Measurements from ENCODE around the gene ABCC2.
"Not testable (repeated sequence)": the region's sequence is repeated elsewhere in the genome, so short reads cannot be mapped to it uniquely, and the experiment has no call there.

ABCC2 gene

DNA sequence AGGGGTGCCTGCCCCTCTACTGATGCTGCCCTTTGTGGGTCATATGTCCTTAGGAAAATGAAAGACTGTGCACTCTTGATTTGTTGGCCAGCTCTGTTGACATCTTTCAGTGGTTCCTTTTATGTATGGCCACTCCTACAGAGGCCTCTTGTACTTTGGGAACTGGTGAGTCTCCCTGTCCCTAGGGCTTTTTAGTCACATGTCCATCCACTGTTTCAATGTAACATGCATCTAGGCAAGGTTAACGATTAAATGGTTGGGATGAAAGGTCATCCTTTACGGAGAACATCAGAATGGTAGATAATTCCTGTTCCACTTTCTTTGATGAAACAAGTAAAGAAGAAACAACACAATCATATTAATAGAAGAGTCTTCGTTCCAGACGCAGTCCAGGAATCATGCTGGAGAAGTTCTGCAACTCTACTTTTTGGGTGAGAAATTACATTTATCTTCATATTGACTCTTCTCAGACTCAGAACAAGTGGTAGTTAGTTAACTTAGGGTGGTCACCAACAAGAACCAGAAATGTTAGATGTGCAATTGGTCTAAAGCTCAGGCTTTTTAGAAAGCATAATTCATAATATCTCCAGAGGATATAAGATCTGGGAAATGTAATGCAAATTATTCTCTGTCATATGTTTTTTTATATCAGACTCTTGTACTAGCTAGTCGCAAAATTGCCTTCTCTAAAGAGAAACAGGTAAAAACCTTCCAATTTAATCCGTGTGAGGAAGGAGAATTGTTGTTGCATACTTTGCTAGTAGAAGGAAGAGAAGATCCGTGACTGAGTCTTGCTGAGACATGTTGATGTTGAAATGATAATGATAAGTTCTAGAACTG is at the start of gene ABCC2:
TSS of gene ABCC2 (plus strand) at position 194 of the 840 bp plus-strand sequence. CDS start at position 399, 205 bp downstream.
- DNase-seq (ENCODE audit: low spot score): no peak

DNA sequence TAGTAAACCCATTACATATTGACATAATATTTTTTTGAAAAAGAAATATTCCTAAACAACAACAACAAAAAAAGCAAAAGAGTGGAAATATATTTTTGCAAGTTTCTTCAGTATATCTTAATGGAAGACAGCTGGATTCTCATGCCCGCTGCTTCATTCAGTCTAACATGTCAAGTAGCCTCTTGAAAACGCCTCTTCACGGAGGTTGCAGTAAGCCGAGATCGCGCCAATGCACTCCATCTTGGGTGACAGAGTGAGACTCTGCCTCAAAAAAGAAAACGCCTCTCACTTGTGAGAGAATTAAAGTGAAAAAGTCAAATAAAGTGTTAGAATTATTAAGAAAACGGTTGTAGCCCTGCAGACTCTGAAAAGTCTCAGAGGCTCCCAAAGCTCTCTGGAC is 49.1 kb upstream of the ABCC2 start:
- DNase-seq (ENCODE audit: low spot score): peak; percentile 15

DNA sequence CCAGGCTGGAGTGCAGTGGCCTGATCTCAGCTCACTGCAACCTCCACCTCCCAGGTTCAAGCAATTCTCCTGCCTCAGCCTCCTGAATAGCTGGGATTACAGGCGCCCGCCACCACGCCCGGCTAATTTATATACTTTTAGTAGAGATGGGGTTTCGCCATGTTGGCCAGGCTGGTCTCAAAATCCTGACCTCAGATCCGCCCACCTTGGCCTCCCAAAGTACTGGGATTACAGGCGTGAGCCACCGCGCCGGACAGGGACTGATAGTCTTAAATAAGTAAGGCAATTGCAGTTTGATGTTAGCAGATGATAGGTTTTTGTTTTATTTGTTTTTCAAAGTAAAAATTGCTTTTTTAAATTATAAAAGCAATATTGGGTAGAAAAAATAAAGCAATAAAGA is 48.3 kb upstream of the ABCC2 start:
- not testable (repeated sequence) for DNase-seq (ENCODE audit: low spot score)

DNA sequence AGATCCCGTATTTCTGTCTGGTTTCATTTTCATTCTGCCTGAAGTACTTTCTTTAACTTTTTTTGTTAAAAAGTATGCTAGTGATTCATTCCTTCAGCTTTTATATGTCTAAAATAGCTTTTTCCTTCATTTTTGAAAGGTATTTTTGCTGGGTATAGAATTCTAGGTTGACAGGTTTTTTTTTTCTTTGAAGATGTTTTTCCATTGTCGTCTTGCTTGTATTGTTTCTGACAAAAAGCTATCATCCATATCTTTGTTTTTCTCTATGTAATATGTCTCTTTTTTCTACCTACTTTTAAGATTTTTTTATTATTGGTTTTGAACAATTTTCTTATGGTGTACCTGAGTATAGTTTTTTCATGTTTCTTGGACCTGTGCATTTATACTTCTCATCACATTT is 42.2 kb upstream of the ABCC2 start:
- DNase-seq (ENCODE audit: low spot score): no peak

DNA sequence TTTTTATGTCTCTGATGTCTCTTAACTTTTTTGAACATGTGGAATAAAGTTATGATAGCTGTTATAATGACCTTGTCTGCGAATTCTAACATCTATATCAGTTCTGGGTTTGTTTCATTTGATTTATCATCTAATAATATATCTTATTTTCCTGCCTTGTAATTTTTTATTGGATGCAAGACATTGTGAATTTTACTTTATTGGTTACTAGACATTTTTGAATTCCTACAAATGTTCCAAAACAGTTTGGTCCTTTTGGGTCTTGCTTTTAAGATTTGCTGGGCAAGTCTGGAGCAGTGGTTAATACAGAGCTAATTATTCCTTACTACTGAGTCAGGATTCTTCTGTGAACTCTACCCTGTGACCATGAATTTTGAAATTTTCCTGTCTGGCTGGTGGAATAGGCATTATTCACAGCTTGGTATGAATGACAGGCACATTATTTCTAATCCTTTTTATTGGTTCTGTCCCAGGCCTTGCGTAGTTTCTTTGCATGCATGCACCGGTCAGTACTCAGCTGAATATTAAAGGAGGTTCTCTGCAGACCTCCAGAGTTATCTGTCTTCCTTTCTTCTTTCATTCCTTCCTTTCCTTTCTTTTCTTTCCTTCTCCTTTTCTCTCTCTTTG is 41.4 kb upstream of the ABCC2 start:
- DNase-seq (ENCODE audit: low spot score): no peak

DNA sequence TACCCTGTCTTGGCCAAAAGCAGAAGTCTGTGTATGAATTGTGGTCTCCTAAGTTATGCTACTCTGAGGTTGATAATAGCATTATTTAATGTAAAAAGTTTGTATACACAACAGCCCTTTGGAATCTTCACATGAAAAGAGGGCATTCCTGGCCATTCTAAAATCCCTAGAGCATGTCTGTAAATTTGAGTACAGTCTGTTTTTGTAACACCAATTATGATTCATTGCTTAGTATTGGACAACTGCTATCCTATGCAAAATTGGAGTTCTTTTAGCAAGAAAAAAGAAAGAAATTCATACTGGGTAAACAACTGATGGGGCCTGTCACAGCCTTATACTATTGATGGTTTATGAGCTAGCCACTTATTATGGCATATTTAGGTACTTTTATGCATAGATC is 40.2 kb upstream of the ABCC2 start:
- no peak for DNase-seq (ENCODE audit: low spot score)

DNA sequence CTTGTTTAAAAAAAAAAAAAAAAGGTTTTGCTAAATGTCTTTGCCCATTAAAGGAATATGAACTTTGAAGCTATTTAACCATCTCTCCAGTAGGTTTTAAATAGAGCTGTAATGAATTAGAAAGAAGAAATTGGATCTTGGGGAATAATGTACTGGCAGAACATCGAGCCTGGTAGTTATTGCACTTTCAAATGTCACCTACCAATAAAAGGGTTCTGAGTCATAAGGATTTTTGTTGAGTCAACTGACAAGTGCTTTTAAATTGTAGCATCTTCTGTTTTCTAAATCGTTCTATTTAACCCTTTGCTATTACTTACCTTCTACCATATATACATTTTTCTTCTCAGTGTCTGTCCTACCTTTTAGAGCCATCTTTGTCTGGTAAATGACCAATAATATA is 39.7 kb upstream of the ABCC2 start:
- DNase-seq (ENCODE audit: low spot score): peak; percentile 23

DNA sequence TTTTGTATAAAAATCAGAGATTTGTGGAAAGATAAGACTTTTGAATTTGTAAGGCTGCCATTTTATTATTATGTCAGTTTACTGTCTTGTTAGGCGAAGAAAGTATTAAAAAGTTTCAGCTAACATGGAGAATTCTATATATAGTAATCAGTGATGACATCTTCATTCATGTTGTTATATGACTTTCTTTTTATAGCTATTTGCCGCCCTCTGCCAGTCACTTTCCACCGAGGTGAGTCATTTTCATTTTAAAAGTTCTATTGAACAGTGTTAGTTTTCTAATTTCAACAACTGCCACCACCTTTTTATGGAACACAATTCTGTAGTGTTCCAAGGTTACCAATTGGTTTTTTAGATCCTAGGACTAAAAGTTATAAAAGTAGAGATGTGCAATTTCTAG is 38.6 kb upstream of the ABCC2 start:
- DNase-seq (ENCODE audit: low spot score): no peak

DNA sequence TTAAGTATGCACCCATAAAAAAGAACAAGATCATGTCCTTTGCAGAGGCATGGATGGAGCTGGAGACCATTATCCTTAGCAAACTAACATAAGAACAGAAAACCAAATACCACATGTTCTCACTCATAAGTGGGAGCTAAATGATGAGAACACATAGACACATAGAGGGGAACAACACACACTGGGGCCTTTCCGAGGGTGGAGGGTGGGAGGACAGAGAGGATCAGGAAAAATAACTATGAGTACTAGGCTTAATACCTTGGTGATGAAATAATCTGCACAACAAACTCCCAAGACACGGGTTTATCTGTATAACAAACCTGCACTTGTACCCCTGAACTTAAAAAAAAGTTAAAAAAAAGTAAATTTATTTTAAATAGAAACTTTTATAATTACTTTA is 36.3 kb upstream of the ABCC2 start:
- DNase-seq (ENCODE audit: low spot score): not testable (repeated sequence)

DNA sequence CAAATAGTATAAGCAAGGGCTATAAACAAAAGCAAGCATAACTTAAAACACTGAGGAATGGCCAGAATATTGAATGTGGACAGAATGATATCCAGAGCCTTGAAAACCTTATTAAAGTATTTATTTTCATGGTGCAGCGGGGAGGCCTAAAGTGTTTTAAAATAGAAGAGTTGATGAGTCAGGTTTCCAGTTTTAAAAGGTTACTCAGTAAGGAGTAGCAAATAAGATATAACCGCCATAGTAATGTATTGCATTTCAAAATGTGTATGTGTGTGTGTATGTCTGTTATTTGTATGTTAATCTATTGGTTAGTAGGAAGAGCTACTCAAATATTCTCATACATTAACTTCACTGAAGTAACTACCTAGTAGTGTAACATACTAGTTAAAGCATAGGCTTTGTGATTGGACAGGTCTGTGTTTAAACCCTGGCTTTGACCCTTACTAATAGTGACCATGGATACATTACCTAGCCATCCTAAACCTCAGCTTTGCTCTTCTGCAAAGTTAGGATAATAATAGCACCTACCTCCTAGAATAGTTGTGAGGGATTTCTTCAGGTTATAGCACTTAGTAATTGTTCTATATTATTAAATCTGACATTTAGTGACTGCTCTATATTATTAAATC is 33.5 kb upstream of the ABCC2 start:
- DNase-seq (ENCODE audit: low spot score): no peak

DNA sequence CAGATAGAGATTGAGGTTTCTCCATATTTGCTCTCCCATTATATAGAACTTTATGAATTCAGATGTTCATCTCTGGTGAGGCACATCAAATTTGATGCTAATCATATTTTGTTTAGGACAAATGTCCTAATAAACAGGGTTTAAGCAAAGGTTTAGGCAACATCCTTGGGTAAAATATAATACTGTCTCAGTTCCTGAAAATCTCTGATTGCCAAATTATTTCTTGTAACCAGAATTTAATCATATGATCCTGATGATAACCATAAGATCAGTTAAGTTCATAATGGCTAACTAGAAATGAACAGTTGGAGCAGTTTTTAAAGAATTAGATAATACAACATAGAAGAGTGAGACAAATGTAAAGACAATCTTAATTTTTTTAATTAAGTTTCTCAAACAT is 31.8 kb upstream of the ABCC2 start:
- DNase-seq (ENCODE audit: low spot score): no peak

DNA sequence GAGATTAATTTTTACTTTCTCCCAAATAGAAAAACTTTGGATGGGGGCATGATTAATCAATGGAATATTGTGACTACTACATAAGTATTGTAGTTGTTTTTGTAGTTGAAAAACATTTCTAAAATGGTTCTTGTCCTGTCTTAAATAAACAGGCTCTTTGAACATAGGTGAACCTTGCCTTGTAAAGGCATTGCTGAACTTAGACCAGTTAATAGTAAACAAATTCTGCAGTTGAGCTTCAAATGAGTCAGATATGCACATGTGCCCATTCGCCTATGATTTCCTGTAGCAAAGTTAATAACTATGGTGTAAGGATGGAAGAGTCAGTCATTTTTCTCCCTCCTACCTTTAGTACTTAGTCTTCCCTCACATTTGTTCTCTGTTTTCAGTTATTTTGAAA is 27.8 kb upstream of the ABCC2 start:
- no peak for DNase-seq (ENCODE audit: low spot score)

DNA sequence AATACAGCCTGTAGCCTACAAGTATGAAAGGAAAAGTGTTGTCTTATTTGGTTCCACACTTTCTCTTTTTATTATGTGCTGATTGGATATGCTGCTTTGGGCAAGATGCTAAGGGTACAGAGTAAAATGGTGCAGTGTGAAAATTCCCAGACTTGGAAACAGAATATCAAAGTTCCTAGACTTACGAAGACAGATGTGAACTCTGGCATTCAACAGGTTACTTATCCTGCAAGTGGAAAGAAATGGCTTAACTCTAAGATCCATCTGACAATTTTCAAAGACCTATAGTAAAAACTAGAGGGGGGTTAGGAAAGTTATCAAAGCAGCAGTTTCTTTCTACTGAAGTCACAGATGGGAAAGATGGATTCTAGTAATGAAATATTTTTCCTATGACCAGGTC is 26.3 kb upstream of the ABCC2 start:
- no peak for DNase-seq (ENCODE audit: low spot score)

DNA sequence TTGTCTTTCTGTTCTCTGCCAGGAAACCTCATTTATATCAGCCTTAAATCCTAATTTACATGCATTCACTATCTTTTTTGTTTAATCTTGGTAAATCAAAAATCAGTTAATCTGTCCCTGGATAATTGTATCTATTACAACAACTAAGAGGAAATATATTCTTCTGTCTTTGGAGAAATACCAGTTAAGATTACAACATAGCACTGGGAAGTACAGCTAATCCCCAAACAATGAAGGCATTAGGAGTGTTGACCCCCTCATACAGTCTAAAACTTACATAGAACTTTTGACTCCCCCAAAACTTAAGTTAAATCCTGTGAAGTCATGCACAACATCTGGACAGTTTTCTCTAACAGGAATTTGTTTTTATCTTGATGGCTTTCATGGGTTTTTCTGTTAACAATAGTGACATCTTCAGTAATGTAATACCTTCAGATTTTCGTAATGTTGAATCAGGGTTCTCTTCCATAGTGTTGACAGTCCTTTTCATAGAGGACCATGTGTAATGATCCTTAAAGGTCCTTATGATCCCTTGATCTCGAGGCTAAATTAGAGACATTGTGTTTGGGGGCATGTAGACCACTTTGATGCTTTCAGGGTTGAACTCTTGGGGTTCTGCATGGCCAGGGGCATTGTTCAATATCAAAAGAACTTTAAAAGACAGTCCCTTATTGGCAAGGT is 24.1 kb upstream of the ABCC2 start:
- peak; percentile 49 for DNase-seq (ENCODE audit: low spot score)

DNA sequence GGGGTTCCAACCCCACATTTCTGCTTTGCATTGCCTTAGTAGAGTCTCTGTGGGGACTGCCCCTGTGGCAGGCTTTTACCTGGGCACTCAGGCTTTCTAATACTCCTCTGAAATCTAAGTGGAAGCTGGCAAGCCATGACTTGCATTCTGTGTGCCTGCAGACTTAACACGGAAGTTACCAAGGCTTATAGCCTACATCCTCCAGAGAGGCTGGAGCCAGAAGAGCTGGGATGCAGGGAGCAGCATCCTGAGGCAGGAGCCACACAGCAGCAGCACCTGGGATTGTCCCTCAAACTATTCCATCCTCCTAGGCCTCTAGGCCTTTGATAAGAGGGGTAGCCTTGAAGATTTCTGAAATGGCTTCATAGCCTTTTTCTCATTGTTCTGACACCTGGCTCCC is 22.1 kb upstream of the ABCC2 start:
- no peak for DNase-seq (ENCODE audit: low spot score)

DNA sequence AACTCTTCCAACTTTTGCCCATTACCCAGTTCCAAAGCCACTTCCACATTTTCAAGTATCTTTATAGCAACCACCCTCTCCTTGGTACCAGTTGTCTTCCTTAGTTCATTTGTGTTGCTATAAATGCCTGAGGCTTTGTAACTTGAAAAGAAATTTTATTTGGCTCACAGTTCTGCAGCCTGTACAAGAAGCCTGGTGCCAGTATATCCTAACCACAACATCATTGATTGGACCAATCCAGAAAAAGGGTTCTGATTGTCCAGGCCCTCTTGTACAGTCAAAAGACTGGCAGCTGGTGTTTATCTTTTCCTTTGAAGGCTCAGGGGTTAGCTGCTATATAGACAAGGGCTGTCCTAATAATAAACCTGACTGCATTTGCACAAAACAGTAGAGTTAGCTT is 21.1 kb upstream of the ABCC2 start:
- DNase-seq (ENCODE audit: low spot score): no peak

DNA sequence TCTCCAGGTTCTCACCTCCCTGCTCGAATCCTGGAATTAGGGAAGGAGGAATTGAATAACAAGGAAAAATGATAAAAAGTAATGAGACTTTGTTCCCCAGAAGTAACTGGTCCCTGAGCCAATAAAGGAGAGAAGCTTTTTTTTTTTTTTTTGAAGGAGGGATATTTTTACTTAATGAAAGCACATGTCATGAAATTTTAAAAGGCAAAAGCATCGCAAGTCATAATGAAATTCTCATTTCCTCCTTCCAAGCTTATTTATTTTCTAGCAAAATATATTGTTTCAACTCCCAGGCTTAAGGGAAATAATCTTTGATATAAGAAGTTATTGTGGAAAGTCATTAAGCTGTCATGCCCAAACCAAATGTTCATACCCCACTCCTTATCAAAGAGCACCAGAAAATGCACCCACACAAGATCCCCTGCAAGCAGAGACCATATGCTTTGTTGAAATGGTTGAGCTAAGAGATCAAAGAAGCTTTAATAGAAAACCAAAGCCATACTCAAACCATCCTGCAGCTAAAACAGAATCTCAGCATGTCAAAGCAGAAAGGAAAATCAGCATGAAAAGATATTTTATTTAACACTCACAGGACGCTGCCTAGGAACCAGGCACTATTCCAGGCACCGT is 16.7 kb upstream of the ABCC2 start:
- no peak for DNase-seq (ENCODE audit: low spot score)

DNA sequence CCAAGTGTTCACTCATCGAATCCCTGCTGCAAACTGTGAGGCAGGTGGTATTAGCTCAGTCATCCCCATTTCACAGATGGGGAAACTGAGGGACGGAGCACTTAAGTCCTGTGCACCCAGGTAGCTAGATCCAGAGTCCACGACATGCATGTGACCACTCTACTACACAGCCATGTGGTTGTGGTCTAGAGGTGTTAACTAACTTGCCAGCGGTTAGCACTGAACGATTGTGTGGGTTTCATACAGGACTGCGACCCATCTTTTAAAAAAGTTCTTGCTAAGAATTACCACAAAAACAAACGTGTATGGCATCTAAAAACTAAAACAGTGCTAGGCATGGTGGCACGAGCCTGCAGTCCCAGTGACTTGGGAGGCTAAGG is 16.1 kb upstream of the ABCC2 start:
- DNase-seq (ENCODE audit: low spot score): no peak

DNA sequence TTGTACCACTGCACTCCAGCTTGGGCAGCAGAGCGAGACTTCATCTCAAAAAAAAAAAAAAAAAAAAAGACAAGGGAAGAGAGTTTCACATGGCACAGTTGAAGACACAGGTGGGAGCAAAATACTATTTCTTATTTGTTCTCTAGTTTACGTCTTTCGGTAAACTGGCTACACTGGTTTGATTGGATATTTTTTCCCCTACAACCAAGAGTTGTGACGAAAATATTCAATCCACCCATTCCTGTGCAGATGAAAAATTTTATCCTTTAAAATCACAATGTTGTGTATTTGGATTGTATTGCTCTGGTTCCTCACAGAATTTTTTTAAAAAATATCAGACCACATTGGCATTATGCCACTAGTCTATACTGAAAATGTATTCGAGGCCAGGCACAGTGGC is 14.5 kb upstream of the ABCC2 start:
- no peak for DNase-seq (ENCODE audit: low spot score)

DNA sequence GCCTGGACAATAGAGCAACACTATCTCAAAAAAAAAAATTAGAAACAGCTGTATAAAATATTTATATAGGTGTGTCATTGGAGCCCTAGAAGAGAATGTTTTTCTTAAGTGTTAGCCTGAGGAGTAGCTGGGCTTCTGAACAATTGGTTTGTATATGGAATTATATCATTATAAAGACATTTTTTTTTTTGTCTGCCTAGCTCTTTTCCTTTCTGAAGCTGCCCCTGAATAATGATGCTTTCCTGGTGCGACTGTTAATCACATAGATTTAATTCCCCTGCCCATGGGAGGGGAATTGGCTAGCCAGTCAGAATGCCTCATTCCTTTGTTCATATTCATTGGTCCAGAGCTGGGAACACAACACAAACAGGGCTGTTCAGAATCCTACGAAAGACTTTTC is 13.9 kb upstream of the ABCC2 start:
- no peak for DNase-seq (ENCODE audit: low spot score)

DNA sequence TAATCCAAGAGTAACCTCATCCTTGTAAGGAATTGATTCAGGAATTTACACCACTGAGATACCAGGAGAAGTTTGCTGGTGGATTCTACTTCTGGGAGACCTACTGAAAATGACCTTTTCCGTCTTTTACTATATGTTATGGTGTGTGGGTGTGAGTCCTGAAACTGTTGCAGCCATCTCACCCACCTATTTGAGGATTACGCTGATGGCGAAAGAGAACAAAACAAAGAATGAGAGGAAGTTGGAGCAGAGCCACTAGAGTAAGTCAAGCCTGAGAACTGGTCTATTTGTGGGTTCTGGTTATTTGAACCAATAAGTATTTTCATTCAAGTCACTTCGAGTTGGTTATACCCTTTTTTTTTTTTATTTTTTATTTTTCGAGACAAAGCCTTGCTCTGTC is 12.7 kb upstream of the ABCC2 start:
- DNase-seq (ENCODE audit: low spot score): no peak

DNA sequence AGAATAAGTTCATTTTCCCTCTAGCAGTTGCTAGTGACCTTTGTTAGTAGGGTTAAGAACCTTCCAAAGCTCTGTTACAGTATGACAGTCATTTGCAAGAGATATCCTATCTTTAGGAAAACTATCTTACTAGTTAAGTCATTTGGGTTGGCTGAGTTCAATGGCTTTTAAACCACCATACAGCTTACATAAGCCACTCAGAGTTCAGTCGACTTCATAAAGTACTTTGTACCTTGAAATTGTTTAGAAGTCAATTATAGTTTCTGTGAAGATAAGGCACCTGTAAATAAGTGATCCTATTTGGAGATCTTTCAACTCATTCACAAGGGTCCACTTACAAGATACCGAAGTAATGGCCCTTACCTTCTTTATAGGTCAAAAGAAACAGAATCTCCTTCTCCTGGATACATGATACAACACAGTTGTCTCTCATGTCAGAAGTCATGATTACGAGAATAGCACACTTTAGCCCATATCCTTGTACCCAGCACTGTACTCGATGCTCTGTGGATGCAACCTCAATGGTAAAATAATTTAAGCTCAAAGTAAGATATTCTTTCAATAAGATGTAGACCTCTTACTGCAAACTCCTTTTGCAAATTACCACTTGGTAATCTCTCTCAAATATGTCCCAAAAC is 11.9 kb upstream of the ABCC2 start:
- DNase-seq (ENCODE audit: low spot score): no peak
